Erythroblast (primary cell): ENCODE results near the gene FBXW7.

Source experiments
- GATA1 ChIP-seq: IDR thresholded peaks from 2 replicates; pipeline ENCODE4 v1.6.1; 2011; ENCODE audit warnings: low read depth, mild to moderate bottlenecking, control low read depth, low read length, moderate library complexity
- POLR2A ChIP-seq: IDR thresholded peaks from 2 replicates; pipeline ENCODE4 v1.6.1; 2011; ENCODE audit warnings: mild to moderate bottlenecking, low read length

GRCh38 chr4:152380919-152381318 lies 155.0 kb downstream of the FBXW7 start:
- TF ChIP-seq POLR2A (no peak), GATA1 (no peak)
